Measurements from ENCODE around the gene ELF3. TPM values are rescaled to one million over a fixed set of nuclear protein-coding genes. Genes with fewer than 3 reads are reported as not detected.
A peak's percentile ranks its signal among the peaks of the same experiment; 100 is the strongest.

Gene ELF3
- total and polyA plus RNA-seq, 2 of the 13 experiments (the other 11 are each of a cell fraction or from before 2014, with no cell fraction given) = 11.5 to 55.1 TPM

- TF ChIP-seq GTF3A (CRISPR knock-in tag; conservative IDR thresholded peaks at IDR 0.05) = no peak
- TF ChIP-seq CCDC6 (CRISPR knock-in tag; IDR thresholded peaks at IDR 0.05) = no peak
- TF ChIP-seq, protein P1, sequence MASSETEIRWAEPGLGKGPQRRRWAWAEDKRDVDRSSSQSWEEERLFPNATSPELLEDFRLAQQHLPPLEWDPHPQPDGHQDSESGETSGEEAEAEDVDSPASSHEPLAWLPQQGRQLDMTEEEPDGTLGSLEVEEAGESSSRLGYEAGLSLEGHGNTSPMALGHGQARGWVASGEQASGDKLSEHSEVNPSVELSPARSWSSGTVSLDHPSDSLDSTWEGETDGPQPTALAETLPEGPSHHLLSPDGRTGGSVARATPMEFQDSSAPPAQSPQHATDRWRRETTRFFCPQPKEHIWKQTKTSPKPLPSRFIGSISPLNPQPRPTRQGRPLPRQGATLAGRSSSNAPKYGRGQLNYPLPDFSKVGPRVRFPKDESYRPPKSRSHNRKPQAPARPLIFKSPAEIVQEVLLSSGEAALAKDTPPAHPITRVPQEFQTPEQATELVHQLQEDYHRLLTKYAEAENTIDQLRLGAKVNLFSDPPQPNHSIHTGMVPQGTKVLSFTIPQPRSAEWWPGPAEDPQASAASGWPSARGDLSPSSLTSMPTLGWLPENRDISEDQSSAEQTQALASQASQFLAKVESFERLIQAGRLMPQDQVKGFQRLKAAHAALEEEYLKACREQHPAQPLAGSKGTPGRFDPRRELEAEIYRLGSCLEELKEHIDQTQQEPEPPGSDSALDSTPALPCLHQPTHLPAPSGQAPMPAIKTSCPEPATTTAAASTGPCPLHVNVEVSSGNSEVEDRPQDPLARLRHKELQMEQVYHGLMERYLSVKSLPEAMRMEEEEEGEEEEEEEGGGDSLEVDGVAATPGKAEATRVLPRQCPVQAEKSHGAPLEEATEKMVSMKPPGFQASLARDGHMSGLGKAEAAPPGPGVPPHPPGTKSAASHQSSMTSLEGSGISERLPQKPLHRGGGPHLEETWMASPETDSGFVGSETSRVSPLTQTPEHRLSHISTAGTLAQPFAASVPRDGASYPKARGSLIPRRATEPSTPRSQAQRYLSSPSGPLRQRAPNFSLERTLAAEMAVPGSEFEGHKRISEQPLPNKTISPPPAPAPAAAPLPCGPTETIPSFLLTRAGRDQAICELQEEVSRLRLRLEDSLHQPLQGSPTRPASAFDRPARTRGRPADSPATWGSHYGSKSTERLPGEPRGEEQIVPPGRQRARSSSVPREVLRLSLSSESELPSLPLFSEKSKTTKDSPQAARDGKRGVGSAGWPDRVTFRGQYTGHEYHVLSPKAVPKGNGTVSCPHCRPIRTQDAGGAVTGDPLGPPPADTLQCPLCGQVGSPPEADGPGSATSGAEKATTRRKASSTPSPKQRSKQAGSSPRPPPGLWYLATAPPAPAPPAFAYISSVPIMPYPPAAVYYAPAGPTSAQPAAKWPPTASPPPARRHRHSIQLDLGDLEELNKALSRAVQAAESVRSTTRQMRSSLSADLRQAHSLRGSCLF (CRISPR knock-in tag; IDR thresholded peaks at IDR 0.05; ENCODE audit: borderline replicate concordance) = no peak
- no peak for TF ChIP-seq ZNF629 (CRISPR knock-in tag; conservative IDR thresholded peaks at IDR 0.05)
- 0 out of 2 replicates have a peak, but pooled peaks have one; percentile 26 for TF ChIP-seq ZNF788 (CRISPR knock-in tag; IDR thresholded peaks at IDR 0.05; ENCODE audit: borderline replicate concordance)
- no peak for TF ChIP-seq DNMT1 (CRISPR knock-in tag; IDR thresholded peaks at IDR 0.05)
- TF ChIP-seq HOXA5 (CRISPR knock-in tag; IDR thresholded peaks at IDR 0.05) = no peak
- no peak for TF ChIP-seq PRDM4 (CRISPR knock-in tag; IDR thresholded peaks at IDR 0.05; ENCODE audit: borderline replicate concordance)
- no peak for TF ChIP-seq ZNF562 (CRISPR knock-in tag; IDR thresholded peaks at IDR 0.05; ENCODE audit: borderline replicate concordance)
- TF ChIP-seq SP5 (CRISPR knock-in tag; IDR thresholded peaks at IDR 0.05; ENCODE audit: borderline replicate concordance, low read depth) = peak; percentile 95
- TF ChIP-seq ZNF652 (CRISPR knock-in tag; IDR thresholded peaks at IDR 0.05; ENCODE audit: borderline replicate concordance, low read depth) = no peak
- TF ChIP-seq ZNF563 (CRISPR knock-in tag; IDR thresholded peaks at IDR 0.05) = 0 out of 2 replicates have a peak, but pooled peaks have one; percentile 22
- TF ChIP-seq ZFX (CRISPR knock-in tag; IDR thresholded peaks at IDR 0.05; ENCODE audit: low read depth) = peak; percentile 41; the same call in 1 of the 2 replicates
- TF ChIP-seq ZNF772 (CRISPR knock-in tag; IDR thresholded peaks at IDR 0.05) = no peak
- no peak for TF ChIP-seq RFXANK (CRISPR knock-in tag; IDR thresholded peaks at IDR 0.05)
- TF ChIP-seq TFE3 (CRISPR knock-in tag; IDR thresholded peaks at IDR 0.05) = peak; percentile 75; the same call in 1 of the 2 replicates
These were observed 46.4 kb downstream of the ELF3 start (continued) for GRCh38 chr1:202056644-202057334.
